Stimulated activated naive CD8-positive, alpha-beta T cell treated with anti-CD3 and anti-CD28 coated beads, Interleukin-15, Interleukin-2, amounts not matched to agents 100 U/mL and 50 U/mL, for 24 hours (primary cell): Measurements from ENCODE around the gene FAM193A.
A peak's percentile ranks its signal among the peaks of the same experiment; 100 is the strongest.
"Not testable (repeated sequence)": the region's sequence is repeated elsewhere in the genome, so short reads cannot be mapped to it uniquely, and the experiment has no call there.

Experiments used
- ATAC-seq: fragments of 150-1000 bp; cut with Tn5 transposase; one replicate; pipeline ENCODE4 v1.10.0; 2021
- DNase-seq: peaks from one replicate; pipeline ENCODE4 v3.0.0; 2021

The FAM193A gene

GRCh38 chr4:2608291-2608690 lies 71.8 kb downstream of the FAM193A start:
- DNase-seq (no peak), ATAC-seq (no peak)

DNA sequence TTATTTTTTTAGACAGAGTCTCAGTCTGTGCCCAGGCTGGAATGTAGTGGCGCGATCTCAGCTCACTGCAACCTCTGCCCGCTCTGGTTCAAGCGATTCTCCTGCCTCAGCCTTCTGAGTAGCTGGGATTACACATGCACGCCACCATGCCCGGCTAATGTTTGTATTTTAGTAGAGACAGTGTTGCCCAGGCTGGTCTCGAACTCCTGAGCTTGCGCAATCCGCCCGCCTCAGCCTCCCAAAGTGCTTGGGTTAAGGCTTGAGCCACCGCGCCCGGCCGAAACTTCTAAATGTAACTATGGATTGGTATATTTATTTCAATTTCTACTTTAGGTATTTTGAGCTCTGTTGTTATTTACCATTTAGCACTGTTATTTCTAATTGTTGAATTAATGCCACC lies 79.4 kb downstream of the FAM193A start:
- ATAC-seq (no peak), DNase-seq (no peak)

DNA sequence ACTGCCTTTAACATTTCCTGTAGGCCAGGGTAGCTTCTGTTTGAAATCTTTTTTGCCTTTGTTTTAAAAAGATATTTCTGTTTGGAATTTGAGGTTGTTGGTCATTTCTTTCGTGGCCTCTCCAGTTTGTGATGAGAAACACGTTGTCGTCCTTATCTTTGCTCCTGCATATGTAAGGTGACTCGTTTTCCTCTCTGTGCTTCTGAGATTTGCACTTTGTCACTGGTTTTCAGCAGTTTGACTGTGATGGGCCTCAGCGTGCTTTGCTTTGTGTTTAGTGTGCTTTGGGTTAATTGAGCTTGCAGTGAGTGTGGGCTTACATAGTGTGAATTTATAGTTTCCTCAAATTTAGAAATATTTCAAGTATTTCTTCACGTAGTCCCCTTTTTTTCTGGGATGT lies 81.5 kb downstream of the FAM193A start:
- ATAC-seq (no peak), DNase-seq (no peak)

DNA sequence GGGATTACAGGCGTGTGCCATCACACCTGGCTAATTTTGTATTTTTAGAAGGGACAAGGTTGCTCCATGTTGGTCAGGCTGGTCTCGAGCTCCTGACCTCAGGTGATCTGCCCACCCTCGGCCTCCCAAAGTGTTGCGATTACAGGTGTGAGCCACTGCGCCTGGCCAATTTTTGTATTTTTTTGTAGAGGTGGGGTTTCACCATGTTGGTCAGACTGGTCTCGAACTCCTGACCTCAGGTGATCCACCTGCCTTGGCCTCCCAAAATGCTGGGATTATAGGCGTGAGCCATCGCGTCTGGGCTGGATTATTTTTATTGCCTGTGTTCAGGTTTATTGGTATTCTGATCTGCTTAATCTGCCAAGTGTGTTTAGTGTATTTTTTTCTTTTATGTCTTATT lies 82.3 kb downstream of the FAM193A start:
- not testable (repeated sequence) for ATAC-seq, DNase-seq

- ATAC-seq (no peak), DNase-seq (no peak)
These were observed 83.0 kb downstream of the FAM193A start for GRCh38 chr4:2619459-2619858.

DNA sequence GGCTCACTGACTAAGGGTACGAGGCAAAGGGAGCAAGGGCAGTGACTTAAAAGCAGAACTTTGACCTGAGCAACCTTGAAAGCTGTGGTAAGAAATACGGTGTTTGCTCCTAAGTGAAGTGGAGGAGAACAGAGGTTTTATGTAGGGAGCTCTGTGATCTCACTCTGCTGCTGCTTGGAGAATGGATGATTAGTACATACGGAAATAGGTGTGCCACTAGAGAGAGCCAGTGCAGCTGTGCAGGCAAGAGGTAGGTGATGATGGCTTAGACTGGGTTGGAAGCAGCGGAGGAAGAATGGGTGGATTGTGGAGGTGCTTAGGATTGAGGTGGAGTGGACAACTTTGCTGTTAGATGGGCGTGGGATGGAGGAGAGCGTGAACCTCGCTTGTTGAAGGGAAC lies 85.0 kb downstream of the FAM193A start:
- ATAC-seq (no peak), DNase-seq (no peak)

DNA sequence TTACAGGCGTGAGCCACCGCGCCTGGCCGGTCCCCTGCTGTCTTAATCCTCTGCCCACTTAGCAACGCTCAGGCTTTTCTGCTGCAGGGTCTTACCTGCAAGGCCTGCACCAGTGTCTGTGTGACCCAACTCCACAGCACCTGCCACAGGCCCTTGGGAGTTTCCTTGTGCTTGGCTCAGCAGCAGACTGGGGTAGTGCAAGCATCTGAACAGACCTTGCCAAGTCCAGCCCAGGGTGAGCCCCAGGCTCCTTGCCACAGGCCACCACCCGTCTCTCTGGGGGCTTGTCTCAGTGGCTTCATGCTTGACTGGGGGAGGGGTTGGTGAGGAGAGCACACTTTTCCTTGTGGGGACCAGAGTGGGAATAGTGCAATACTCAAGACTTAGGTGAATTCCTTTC lies 87.0 kb downstream of the FAM193A start:
- DNase-seq (no peak), ATAC-seq (no peak)

GRCh38 chr4:2624782-2625530 lies 88.5 kb downstream of the FAM193A start:
- ATAC-seq, result no peak
- DNase-seq, result no peak

- ATAC-seq (no peak), DNase-seq (no peak)
These were observed 89.8 kb downstream of the FAM193A start for GRCh38 chr4:2626231-2626630.

DNA sequence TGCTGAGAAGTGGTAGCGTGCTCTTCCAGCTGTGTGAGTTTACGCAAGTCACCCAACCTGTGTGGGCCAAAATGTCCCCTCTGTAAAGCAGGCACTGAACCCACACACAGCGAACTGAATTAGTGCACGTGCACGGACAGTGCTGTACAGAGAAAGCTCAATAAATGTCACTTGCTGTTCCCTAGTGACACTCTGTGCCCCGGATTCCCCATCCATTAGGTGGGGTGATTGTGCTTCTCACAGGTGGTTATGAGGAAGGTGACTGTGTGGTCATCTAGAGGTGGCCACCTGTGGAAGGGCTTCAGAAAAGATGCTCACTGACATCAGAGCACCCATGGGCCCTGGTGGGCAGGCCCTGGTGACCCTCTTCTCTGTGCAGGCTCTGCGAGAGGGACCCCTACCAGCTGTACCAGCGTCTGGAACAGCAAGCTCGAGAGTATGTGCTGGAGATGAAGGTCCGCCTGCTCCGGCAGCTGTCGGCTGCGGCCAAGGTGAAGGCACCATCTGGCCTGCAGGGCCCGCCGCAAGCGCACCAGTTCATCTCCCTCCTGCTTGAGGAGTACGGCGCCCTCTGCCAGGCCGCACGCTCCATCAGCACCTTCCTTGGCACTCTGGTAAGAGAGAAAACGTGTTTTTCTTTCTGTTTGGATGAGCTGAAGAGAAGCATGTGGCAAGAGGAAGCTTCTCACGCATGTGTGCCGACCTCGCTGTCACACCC lies 94.3 kb downstream of the FAM193A start:
- DNase-seq, result no peak

DNA sequence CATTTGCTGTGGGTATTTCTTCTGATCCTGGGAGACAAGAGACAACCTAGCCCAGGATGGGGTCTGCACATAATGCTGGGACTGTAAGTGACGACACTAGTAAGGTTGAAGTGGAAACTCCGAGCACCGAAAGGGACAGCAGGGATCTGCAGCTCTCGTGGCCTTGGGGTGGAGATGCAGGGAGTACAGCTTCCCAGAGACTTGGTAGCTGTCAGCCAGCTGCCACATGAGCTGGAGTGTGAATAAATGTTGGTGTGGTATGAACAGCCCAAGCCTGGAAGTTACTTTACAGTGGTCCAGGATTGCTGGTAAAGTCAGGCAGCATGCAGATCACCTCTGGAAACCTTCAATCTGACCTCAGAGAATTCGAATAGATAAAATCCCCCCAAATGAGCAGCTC lies 97.6 kb downstream of the FAM193A start:
- ATAC-seq, result no peak
- no peak for DNase-seq

More for the DNA sequence above, 94.3 kb downstream of the FAM193A start:
- ATAC-seq, result peak; percentile 23

- ATAC-seq, result no peak
- DNase-seq, result no peak
These were observed 99.9 kb downstream of the FAM193A start for GRCh38 chr4:2636331-2636730.

- not testable (repeated sequence) for DNase-seq, ATAC-seq
These were observed 100.5 kb downstream of the FAM193A start for GRCh38 chr4:2636994-2637393.

DNA sequence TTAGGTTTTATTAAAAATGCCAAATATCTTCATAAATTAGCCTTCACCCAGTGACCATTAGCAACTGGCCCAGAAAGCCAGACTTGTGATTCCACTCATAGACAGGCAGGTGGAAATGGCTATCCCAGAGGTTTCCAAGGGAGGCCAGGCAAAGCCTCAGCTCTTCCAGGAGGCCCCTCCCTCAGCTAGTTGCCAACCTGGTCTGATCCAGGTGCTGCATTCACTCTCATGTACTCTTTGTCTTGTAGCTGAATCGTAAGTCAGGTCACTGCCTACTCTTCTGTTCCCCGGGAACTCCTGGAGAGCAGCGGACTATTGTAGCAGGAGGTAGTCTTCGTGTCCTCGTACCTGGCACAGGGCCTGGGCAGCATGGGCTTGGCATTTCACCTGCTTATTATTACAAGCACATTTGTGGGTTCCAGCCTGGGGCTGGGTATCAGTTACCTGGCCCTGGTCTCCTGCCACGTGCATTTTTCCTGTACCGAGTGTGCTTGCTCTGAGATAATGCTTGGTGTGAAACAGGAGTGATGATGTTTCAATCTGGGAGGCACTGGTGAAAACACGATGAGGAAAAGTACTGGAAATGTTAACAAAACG lies 101.6 kb downstream of the FAM193A start:
- ATAC-seq (no peak), DNase-seq (no peak)

DNA sequence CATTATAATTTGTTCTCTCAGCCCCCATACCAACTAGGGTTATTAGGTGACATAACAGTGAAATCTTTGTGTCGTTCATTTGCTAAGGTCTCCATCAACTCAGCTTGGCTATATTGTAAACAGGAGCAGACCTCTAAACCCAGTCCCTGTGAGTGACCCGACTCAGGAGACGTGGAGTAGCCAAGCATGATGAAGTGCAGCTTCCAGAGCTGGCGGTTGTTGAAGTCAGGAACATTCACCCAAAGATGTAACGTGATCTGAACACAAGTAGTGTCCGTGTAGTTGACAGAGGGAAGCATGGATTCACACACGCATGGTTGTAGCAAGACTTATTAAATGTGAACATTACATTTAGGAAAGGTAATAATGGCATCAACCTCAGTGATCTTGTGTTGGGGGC lies 102.3 kb downstream of the FAM193A start:
- ATAC-seq (no peak), DNase-seq (no peak)

DNA sequence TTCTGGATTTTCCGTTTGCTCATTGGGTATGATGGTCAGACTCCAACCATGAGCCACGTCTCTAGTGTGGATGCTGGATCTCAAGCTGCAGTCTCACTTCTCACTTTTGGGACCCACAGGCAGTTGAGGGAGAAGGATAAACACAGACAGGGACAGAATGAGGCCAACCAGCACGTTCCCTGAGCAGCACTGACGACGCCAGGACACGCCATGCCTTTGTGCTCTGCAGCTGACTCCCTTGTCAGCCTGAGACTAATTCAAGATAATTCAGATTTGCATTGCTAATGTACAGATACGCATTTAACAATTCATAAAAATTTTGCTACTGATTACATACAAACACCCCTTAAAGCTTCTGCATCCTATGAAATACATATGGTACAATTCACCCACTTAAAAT lies 106.5 kb downstream of the FAM193A start:
- no peak for ATAC-seq
- no peak for DNase-seq

- DNase-seq (no peak), ATAC-seq (no peak)
These were observed 107.1 kb downstream of the FAM193A start for GRCh38 chr4:2643555-2643954.

- ATAC-seq (no peak), DNase-seq (no peak)
These were observed 110.1 kb downstream of the FAM193A start for GRCh38 chr4:2646396-2647149.

- DNase-seq, result no peak
- ATAC-seq, result no peak
These were observed 111.1 kb downstream of the FAM193A start for GRCh38 chr4:2647403-2648158.

- DNase-seq, result no peak
- ATAC-seq, result no peak
These were observed 111.8 kb downstream of the FAM193A start for GRCh38 chr4:2648159-2648814.

DNA sequence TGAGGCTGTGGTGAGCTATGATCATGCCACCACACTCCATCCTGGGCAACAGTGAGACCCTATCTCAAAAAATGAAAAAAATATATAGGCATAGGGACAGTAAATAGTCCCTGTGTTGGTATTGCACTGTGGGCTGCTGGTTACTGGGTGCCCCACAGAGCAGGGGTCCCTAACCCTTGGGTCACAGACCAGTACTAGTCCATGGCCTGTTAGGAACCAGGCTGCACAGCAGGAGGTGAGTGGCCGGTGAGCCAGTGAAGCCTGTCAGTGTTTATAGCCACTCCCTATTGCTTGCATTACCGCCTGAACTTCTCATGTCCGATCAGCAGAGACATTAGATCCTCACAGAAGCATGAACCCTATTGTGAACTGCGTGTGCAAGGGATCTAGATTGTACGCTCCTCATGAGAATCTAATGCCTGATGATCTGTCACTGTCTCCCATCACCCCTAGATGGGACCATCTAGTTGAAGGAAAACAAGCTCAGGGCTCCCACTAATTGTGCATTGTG lies 113.2 kb downstream of the FAM193A start:
- ATAC-seq (no peak), DNase-seq (no peak)
